Middle frontal gyrus (tissue), 1 donor: ENCODE data around the gene TRPC4.

ENCODE experiments used
- DNase-seq: peaks from one replicate; pipeline ENCODE4 v3.0.0-alpha.2; 2015; ENCODE audit warnings: low spot score; ENCODE audit errors: extremely low spot score

The TRPC4 gene

DNA sequence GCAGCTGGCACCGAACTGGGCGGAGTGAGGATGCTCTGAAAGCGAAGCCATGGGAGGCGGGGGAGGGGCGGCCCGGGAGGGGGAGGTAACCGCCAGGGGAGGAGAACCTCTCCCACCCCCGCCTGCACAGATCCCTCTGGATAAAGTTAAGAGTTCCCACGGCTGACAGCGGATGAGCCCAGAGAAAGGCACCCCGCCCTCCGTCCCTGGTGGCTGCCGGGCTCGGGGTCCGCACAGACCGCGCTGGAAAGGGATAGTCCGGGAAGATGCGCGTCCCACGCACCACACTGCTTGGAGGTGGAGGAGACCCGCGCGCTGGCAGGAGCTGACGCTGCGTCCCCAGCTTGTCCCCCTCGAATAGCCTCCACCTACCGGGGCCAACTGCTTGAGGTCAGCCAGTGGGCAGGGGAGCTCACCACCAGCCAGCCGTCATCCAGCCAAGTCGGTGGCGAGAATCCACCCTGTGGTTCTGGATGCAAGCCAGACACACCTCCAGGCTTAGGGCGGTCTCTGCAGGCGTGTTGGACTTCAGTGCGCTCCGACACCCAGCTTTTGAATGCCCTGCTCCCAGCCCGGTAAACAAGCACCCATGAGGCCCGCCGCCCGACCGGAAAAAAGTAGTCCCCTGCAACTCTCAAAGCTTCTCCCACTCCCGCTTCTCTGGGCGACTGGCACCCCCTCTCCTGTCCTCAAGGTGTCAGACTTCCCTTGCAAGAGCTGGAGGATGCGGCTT is at the start of gene TRPC4:
TRPC4 (minus strand) TSS at position 17 of the 733 bp plus-strand sequence. CDS start 86,439 bp downstream, outside the sequence.
- no peak for DNase-seq

DNA sequence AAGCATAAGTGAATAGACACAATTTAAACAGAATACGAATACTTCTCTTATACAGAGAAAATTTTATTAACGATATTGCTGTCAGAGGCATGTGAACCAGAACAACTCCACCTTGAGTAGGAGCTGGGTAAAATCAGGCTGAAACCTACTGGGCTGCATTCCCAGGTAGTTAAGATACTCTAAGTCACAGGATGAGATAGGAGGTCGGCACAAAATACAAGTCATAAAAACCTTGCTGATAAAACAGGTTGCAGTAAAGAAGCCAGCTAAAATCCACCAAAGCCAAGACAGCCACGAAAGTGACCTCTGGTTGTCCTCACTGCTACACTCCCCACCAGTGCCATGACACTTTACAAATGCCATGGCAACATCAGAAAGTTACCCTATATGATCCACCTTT is 49.2 kb upstream of the TRPC4 start:
- no peak for DNase-seq

DNA sequence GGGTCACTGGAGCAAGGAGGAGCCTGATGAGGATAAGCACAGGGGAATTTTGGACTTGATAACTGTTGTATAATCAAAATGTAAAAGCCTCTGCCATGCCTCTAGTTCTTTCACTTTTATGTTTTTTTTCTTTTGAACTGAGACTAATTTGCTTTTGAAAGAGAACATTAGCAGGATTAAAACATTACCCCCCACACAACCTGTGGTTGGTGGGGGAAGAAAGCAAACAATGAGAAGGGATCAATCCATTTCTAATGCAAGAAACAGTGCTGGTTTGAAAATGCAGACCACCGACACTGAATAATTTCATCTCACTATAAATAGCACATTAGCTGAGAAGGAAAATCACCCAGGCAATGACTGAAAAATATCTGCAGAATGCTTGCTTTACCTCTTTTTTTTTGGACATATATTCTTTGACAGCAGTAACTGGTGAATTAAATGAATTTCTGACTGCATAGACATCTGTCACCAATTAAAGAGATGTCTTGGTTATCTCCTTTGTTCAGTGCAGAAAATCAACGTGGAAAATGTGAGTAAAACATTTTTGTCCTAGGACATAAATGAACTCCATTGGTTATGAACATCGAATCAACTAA is 48.6 kb upstream of the TRPC4 start:
- DNase-seq, result no peak

DNA sequence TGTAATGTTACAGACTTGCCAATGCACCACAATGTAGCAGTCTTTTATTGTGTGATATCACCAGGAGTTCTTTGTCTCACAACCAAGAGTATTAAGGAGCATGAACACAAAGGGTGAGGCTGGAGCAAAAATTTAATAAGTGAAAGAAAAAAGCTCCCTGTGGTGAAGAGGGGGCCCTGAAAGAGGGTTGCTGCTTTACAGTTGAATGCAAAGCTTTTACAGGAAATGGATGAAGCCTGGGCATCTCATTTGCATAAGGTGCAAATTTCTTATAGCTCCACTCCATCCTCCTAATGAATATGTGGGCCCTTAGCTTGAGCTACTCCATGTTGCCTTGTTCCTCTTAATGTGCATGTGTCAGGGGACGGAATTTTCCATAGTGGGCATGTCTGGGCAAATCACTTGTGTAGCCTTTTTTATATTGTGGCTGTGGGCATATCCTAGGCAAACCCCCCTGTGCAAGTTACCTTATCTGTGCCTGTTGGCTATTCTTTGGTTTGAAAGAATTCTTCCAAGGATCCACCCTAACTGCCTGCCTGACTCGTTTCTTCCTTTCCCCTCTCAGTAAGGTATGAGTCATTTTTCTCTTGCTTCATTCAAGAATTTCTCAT is 45.3 kb upstream of the TRPC4 start:
- no peak for DNase-seq

DNA sequence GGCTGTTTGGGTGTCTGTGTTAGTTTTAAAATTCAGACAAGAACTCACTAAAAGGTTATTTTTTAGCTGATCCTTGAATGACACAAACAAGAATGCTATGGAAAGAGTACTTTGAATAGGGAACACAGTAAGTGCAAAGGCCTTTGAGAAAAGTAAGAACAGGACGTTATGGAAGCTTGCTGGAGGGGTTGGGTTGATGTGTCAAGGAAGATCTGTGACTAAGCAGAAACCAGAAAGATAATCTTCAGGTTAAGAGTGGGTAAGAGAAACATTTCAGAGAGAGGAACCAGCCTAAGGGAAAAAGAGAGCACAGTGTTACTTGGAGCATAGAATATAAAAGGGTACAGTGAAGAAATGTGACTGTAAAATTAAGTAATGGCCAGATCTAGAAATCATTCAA is 41.2 kb upstream of the TRPC4 start:
- DNase-seq, result no peak

DNA sequence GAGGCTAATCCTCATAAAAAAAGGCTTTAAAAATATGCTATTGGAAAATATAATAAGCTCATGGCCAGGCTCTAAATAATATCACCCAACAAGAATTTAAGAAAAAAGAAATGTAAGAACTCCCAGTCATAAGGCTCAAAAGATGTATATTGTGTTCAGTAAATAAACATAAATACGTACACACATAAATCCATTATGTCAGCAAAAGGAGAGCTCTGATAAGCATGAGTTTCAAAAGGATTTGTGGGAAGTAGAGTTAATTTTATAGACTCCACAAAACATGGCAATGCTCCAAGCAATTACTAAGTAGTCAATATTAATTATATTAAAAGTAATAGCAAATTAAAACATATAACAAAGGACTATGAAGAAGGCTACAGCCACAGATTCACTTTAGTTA is 37.3 kb upstream of the TRPC4 start:
- DNase-seq, result no peak

DNA sequence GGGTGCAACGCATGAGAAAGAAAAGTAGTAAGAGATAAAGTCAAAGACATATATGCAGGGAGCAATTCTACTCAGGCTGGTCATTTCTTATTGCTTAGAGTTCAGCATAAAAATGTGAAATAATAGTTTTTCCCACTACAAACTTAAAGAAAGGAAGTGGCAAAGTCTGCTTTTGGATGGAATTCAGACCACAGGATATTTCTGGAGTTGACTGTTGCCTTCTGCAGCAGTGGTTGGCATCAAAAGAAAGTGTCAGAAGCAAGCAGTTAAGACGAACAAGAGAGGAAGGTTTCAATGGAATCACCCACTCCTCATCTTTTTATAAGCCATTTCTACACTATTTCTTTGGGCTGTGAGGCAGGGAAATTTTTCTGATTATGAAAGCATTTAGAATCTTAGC is 36.2 kb upstream of the TRPC4 start:
- DNase-seq, result no peak

DNA sequence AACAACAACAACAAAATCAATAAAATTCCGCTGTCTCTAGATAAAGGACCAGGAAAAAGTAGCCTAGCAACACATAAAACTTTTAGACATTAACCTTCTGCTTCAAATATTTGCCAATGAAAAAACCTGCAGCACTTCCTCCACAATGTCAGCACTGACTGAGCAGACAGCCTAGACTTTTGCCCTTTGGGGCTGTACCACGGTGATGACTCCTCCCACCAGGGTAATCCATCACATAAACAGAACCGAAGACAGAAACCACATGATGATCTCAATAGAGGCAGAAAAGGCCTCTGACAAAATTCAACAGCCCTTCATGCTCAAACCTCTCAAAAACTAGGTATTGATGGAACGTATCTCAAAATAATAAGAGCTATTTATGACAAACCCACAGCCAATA is 30.2 kb upstream of the TRPC4 start:
- no peak for DNase-seq

DNA sequence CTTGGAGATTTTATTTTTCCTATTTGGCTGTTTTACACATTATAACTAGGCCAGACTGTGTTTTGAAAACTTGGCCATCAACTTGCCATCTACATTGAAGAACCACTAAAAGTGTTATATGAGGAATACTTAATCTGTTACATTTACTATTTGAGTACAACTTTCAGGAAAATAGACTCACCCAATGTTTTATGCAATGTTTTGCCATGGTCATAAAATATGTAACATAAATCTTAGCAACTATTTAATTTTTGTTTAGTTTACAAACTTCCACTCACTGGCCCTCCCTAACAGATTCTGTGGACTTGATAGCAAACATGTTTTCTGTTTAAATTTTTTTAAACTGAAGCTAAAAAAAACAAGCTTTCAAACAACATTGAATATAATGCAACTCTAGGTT is 23.7 kb upstream of the TRPC4 start:
- no peak for DNase-seq

DNA sequence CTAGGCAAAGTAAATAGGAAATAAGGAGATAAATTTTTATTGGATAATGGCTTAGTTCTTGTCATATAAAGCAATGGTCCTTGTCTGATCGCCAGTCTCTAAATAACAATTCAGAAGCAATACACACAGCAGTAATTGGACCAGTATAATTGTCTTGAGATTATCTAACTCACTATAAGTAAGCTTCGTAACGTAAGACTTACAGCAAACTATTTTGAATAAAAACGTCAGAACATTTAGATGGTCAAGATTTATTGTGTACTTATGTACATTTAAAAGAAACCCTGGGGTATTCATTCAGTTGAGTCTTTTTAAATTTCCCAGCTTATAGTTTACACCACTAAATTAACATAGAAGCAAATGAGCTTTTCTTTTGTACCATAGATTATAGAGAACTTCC is 20.2 kb upstream of the TRPC4 start:
- no peak for DNase-seq

DNA sequence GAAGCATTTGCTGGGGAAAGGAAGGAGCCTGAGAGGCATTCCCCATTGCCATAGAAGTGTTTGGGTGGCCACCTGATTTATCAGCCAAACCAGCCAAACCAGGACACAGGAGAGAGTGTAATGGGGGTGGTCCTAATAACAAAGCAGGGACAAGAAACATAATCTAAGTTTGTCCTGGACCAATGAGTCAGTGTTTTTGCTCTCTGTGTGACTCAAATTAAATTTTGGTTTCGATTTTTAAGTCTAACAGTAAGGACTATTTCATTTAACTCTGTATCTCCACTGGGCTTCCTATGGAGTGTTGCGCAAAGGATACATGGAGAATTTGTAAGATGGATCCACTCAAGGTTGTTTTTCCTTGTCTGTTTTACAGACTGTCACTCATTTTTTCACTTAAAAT is 19.5 kb upstream of the TRPC4 start:
- no peak for DNase-seq

DNA sequence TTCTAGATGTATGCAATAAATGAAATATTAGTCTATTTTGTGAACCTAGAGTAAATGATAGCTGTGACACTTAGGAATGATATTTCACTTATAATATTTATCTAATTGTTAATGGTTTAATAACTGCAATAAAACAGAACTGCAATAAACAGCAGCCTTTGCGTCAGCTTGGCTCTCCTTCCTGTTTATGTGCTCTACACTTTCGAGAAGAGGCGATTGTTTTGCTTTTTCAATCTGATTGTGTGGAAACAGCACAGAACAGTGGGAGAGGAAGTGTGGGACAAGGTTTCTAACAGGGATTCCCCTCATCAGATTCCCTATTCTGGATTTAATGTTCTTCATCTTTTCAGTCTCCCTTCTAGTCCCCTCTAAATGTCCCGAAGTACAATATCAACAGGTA is 17.3 kb upstream of the TRPC4 start:
- DNase-seq, result no peak

DNA sequence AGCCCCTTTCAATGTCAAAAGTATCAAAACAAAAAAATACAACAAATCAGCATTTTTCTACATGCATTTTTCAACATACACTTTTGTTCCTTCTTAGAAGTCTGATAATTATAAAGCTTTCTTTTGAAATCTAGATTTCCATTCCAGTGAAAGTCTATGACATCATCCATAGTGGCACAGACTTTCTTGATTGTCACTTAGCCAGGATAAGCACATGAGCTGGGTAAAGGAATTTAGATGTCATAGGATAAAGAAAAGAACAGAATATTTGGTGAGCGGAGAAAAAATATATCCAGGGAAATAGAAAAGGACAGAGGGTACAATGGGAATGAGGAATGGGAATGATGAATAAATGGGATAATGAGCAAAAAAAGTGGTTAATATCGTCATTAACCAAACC is 15.1 kb upstream of the TRPC4 start:
- no peak for DNase-seq

DNA sequence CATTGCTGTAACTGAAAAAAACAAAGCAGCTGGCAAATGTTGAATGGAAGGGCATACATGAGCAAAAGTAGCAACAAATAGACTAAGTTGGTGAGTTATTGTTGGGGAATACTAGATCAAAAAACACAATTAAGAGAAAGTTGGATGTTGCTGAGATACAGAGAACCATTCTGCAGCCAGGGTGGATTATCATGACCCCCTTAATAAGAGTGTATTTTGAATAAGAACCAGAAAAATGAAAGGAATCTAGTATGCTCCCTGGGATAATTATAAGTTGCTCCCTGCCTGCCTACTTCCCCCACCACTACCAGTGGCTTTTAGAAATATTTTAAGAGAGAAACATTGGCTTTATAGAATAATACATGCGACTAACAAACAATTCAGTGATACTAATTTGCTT is 14.5 kb upstream of the TRPC4 start:
- no peak for DNase-seq

DNA sequence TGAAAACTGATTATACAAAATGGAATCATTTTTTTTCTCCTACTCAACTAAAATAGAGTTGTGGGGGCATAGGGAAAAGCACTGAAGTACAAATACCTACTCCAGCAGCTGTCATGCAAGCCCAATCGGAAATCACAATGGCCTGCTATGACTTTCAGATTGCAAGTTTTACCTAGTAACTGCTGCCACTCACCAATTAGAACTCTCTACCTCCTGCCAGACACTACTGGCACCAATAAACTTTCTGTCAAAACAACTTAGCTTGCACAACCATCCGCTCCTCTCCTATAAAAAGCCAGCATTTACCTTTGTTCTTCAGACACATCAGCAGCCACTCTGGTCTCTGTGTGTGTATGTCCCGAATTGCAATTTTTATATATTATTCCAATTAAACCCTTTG is 9.3 kb upstream of the TRPC4 start:
- no peak for DNase-seq

DNA sequence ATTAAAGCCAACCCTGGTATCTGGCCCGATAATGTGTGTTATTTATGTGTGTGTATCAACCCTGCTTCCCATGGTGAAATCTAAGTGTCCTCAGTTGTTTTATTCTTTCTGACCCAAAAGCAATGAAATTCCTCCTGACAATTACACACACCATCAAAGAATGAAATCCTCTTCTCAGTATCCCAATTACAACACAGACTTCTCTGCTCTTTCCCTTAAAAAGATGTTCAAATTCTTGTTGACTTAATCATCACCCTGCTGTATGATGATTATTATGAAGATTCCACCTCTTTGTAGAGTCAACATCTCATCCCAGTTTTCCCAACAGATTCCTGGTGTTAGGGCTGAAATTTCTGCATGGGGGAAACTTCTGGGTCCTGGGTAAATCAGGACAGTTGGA is 8.9 kb upstream of the TRPC4 start:
- DNase-seq, result no peak

DNA sequence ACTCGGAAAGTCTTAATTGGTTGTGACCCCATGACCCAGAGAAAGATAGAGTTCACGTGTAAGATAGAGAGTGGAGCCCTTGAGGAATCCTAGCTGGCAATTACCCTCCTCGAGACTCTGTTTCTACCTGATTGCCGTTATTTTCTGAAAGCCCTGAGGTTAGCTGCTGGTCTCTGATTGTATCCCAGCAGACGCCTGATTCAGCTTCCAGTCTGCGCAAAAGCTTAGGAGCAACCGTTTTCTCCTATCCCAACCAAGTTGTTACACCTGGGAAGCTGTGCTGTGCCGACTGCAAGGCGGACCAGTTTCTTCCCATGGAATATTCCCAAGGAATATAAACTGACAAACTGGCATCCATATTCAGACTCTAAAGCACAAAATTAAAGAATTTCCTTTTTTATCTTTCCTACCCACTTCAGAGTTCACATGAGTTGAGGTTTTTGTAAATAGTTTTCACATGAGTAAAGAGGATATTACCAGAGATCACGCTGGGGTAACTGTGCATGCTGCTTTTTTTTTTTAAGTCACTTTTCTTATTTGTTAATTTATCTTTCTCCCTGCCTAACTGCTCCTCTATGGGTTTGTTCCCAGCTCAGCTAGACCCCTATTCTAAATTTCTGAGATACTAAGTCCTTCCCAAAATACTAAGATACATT is 1.5 kb upstream of the TRPC4 start:
- DNase-seq, result no peak

DNA sequence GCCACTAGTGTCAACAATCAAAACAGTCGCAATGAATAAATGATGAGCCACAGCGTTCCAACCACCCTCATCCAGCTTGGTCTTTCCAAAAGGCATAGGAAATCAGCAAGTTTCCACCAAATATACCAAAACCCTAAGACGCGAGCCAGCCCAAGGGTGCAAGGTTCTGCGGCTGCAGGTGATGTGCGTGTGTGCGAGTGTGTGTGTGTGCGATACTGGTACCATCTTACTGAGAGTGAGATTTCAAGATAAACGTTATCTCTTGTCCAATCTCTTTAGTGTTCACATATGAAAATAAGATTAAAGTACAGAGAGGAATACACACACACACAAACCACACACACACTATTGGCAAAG is 895 bp upstream of the TRPC4 start:
- no peak for DNase-seq

DNA sequence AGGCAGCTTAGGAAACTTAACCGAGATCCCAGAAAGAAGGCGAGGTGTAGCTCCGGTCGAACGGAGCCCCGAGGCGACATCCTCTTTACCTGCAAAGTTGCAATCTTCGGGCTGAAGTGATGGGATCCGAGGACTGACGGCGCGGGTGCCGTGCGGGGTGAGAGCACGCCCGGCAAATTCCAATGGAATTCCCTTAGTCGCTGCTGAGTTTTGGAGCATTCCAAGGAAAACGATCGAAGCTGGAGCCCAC is 141 bp downstream of the TRPC4 start:
- no peak for DNase-seq

DNA sequence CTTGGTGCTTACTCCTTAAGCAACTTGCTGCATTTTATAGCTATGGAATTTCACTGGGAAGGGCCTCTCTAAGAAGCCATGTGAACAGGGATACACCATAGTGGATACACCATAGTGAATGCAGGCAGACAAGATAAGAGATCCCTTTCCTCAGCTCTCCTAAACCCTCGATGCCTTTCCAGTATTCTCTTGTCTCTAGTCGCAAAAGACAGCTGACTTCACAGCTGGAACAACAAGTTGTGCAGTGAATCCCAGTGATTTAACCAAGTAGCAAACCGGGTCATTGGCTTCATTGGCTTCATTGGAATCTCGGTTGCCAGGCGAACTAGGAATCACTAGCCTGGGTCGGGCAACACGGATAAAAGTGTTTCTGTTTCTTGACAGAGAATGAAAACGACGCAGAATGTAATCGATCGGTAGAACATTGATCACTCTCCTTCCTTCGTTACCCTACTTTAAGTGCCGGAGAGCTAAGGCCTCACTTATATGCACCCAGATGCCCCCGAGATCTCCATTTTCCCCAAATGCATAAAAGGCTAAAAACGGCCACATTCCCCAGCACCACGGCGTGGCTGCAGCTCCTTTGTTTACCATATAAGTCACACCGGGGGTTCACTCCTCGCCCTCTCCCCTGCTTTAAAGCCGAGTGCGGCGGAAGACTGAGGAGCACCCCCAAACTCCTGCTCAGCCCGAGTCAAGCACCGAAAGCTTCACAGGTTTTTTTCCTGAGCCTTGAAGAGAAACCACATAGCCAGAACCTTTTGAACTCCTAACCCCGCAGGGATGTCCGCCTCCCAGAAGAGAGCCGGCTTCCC is 674 bp downstream of the TRPC4 start:
- no peak for DNase-seq

DNA sequence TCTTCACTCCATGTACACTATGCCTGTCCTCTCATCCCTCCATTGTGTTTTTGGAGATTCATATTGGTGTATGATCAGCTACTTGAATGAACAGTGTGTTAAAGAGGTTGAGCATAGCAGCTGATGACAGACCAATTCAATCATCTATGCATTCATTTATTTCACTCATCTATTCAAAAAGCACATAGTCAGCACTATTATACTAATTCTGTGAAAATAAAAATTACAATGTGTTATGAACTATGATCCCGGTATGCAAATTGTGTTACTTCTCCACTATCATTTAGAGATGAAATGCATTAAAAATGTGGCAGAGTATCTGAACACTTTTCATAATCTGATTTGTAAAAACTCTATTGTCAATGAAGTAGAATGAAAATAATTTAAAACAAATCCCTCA is 5.9 kb downstream of the TRPC4 start:
- DNase-seq, result no peak

DNA sequence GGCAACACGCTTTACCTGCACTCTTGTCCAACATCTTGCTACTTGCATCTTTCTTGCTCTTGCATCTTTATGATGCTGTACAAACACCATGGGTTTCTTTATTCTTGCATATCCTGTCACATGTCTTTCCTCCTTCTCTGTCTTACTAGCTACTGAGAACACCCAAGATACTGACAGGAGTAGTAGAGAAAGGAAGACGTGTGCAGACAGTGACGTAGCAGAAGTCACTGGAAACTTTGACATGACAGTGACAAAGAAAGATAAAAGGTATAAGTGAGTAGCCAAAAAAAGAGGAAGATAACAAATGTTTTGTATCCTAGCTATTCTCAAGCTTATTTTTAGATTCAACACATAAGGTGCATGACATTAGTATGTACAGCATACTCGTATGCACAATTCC is 34.2 kb downstream of the TRPC4 start:
- no peak for DNase-seq
